ENCODE results near the gene NCK2. TPM values are rescaled to one million over a fixed set of nuclear protein-coding genes. Genes with fewer than 3 reads are reported as not detected.

Gene NCK2
- total and polyA plus RNA-seq, 2 experiments from 2014 or later, result 55.0 to 65.9 TPM

- Histone ChIP-seq H3K4me3 (no peak overlapping the region), H3K36me3 (no peaks in the 10 kb centered on the region), H3K4me1 (ENCODE audit: low read depth) (no peaks in the 10 kb centered on the region), H3K9me3 (ENCODE audit: low read depth) (no peaks in the 10 kb centered on the region), H3K27ac (no peak overlapping the region), H3K27me3 (no peaks in the 10 kb centered on the region)
- DNase-seq (ENCODE audit: low read depth in 1 of 2, low spot score in 1 of 2), result no peak
- TF ChIP-seq CTCF (IDR thresholded peaks at IDR 0.05; ENCODE audit: low read depth, low read length), result no peak
Measured at GRCh38 chr2:105862843-105863242, 118.1 kb downstream of the NCK2 start.

- Histone ChIP-seq H3K9me3 (ENCODE audit: low read depth) (no peaks in the 10 kb centered on the region), H3K4me3 (no peak overlapping the region), H3K27ac (no peak overlapping the region), H3K4me1 (ENCODE audit: low read depth) (no peaks in the 10 kb centered on the region), H3K36me3 (no peaks in the 10 kb centered on the region), H3K27me3 (no peaks in the 10 kb centered on the region)
- TF ChIP-seq CTCF (IDR thresholded peaks at IDR 0.05; ENCODE audit: low read depth, low read length), result no peak
- DNase-seq (ENCODE audit: low read depth in 1 of 2, low spot score in 1 of 2), result no peak
Measured at GRCh38 chr2:105864262-105864661, 119.5 kb downstream of the NCK2 start.

GRCh38 chr2:105865222-105865913 lies 120.7 kb downstream of the NCK2 start:
- H3K9me3 ChIP-seq (ENCODE audit: low read depth), result no peaks in the 10 kb centered on the region
- no peak for TF ChIP-seq CTCF (IDR thresholded peaks at IDR 0.05; ENCODE audit: low read depth, low read length)
- H3K27me3 ChIP-seq, result no peaks in the 10 kb centered on the region
- no peak overlapping the region for H3K27ac ChIP-seq
- H3K4me1 ChIP-seq (ENCODE audit: low read depth), result no peaks in the 10 kb centered on the region
- H3K36me3 ChIP-seq, result no peaks in the 10 kb centered on the region
- H3K4me3 ChIP-seq, result no peak overlapping the region
- peak in 1 of 2 donors; percentile 20 for DNase-seq (ENCODE audit: low read depth in 1 of 2, low spot score in 1 of 2)

- Histone ChIP-seq H3K4me3 (no peak overlapping the region), H3K9me3 (ENCODE audit: low read depth) (no peaks in the 10 kb centered on the region), H3K27ac (no peak overlapping the region), H3K36me3 (no peaks in the 10 kb centered on the region), H3K27me3 (no peaks in the 10 kb centered on the region), H3K4me1 (ENCODE audit: low read depth) (no peaks in the 10 kb centered on the region)
- TF ChIP-seq CTCF (IDR thresholded peaks at IDR 0.05; ENCODE audit: low read depth, low read length), result no peak
- peak in 1 of 2 donors; percentile 38 for DNase-seq (ENCODE audit: low read depth in 1 of 2, low spot score in 1 of 2)
Measured at GRCh38 chr2:105866216-105867185, 121.8 kb downstream of the NCK2 start.

- H3K4me3 ChIP-seq, result no peak overlapping the region
- H3K36me3 ChIP-seq, result no peaks in the 10 kb centered on the region
- H3K27me3 ChIP-seq, result no peaks in the 10 kb centered on the region
- no peak overlapping the region for H3K27ac ChIP-seq
- no peak for DNase-seq (ENCODE audit: low read depth in 1 of 2, low spot score in 1 of 2)
- no peaks in the 10 kb centered on the region for H3K4me1 ChIP-seq (ENCODE audit: low read depth)
- no peaks in the 10 kb centered on the region for H3K9me3 ChIP-seq (ENCODE audit: low read depth)
- TF ChIP-seq CTCF (IDR thresholded peaks at IDR 0.05; ENCODE audit: low read depth, low read length), result no peak
Measured at GRCh38 chr2:105867587-105867986, 122.9 kb downstream of the NCK2 start.
